Measurements from ENCODE around the gene OSCAR. TPM values are rescaled to one million over a fixed set of nuclear protein-coding genes. Genes with fewer than 3 reads are reported as not detected.
A peak's percentile ranks its signal among the peaks of the same experiment; 100 is the strongest.

OSCAR gene
- total RNA-seq (1 to 10 TPM; 4.4 to 6.0 TPM), polyA plus RNA-seq (1 to 10 TPM in 1 of 2 donors, under 1 TPM in 1; 0.31 to 2.8 TPM)
- long read RNA-seq, donor 1, partial matches to known transcripts: 7 of 14 reads
- long read RNA-seq, donor 1, other reads (novel, unspliced or antisense): 5 of 14 reads
- long read RNA-seq, donor 2, partial matches to known transcripts: 1 of 9 reads
- long read RNA-seq, donor 2, other reads (novel, unspliced or antisense): 8 of 9 reads

- no peaks in the 10 kb centered on the region for H3K36me3 ChIP-seq (ENCODE audit: control insufficient read depth in 1 of 2, insufficient read depth in 2 of 2, low read length in 1 of 2)
- 54% methylated on average over 5 of the region's 5 CpGs for WGBS, 2 donors
- DNase-seq (peak; percentile 57 to 74), ATAC-seq (ENCODE audit: low FRiP score) (no peak)
- peaks cover 0 to 2% of the 10 kb centered on the region in 2 donors for H3K4me1 ChIP-seq (ENCODE audit: control insufficient read depth in 1 of 2, insufficient read depth in 2 of 2, low read length in 2 of 2)
- H3K27ac ChIP-seq (ENCODE audit: low read depth in 1 of 2, low read length in 2 of 2): no peak within 1 kb of the TSS
- H3K9me3 ChIP-seq (ENCODE audit: control insufficient read depth, low read length): no peaks in the 10 kb centered on the region
- no peaks in the 10 kb centered on the region for H3K27me3 ChIP-seq (ENCODE audit: control insufficient read depth in 1 of 2, insufficient read depth in 2 of 2, low read length in 1 of 2)
- H3K4me3 ChIP-seq (ENCODE audit: low read length in 2 of 2): no peak within 1 kb of the TSS
- intact Hi-C loops (cut with DNase I): loop anchor here in 1 of 2 donors (10.0 kb wide), 1 partner anchor 256 kb away; no protein-coding TSS in a partner anchor
These were observed at the start of gene OSCAR for GRCh38 chr19:54100561-54100960. TSS of gene OSCAR (minus strand) at chr19:54100803. CDS start at chr19:54100792, 11 bp downstream.

- no peaks in the 10 kb centered on the region for H3K9me3 ChIP-seq (ENCODE audit: control insufficient read depth, low read length)
- ATAC-seq (ENCODE audit: low FRiP score): no peak
- H3K36me3 ChIP-seq (ENCODE audit: control insufficient read depth in 1 of 2, insufficient read depth in 2 of 2, low read length in 1 of 2): peaks cover 0 to 18% of the 10 kb centered on the region in 2 donors
- H3K27ac ChIP-seq (ENCODE audit: low read depth in 1 of 2, low read length in 2 of 2): no peak overlapping the region
- 84 to 85% methylated on average over 12 of the region's 12 CpGs for WGBS, 2 donors
- H3K4me3 ChIP-seq (ENCODE audit: low read length in 2 of 2): no peak overlapping the region
- H3K27me3 ChIP-seq (ENCODE audit: control insufficient read depth in 1 of 2, insufficient read depth in 2 of 2, low read length in 1 of 2): no peaks in the 10 kb centered on the region
- DNase-seq: no peak
- H3K4me1 ChIP-seq (ENCODE audit: control insufficient read depth in 1 of 2, insufficient read depth in 2 of 2, low read length in 2 of 2): no peaks in the 10 kb centered on the region
- intact Hi-C loops (cut with DNase I): no loop called here
These were observed 48.6 kb upstream of the OSCAR start for GRCh38 chr19:54149021-54149812.

- ATAC-seq (ENCODE audit: low FRiP score): no peak
- H3K27ac ChIP-seq (ENCODE audit: low read depth in 1 of 2, low read length in 2 of 2): no peak overlapping the region
- no peaks in the 10 kb centered on the region for H3K27me3 ChIP-seq (ENCODE audit: control insufficient read depth in 1 of 2, insufficient read depth in 2 of 2, low read length in 1 of 2)
- no peaks in the 10 kb centered on the region for H3K4me1 ChIP-seq (ENCODE audit: control insufficient read depth in 1 of 2, insufficient read depth in 2 of 2, low read length in 2 of 2)
- no peak for DNase-seq
- H3K36me3 ChIP-seq (ENCODE audit: control insufficient read depth in 1 of 2, insufficient read depth in 2 of 2, low read length in 1 of 2): peaks cover 0 to 23% of the 10 kb centered on the region in 2 donors
- no peaks in the 10 kb centered on the region for H3K9me3 ChIP-seq (ENCODE audit: control insufficient read depth, low read length)
- WGBS, 2 donors: 83 to 85% methylated on average over 18 to 19 of the region's 19 CpGs
- intact Hi-C loops (cut with DNase I): no loop called here
- H3K4me3 ChIP-seq (ENCODE audit: low read length in 2 of 2): no peak overlapping the region
These were observed 47.6 kb upstream of the OSCAR start for GRCh38 chr19:54148158-54148557.

- intact Hi-C loops (cut with DNase I): no loop called here
- Histone ChIP-seq H3K36me3 (ENCODE audit: control insufficient read depth in 1 of 2, insufficient read depth in 2 of 2, low read length in 1 of 2) (peaks cover 0 to 25% of the 10 kb centered on the region in 2 donors), H3K27me3 (ENCODE audit: control insufficient read depth in 1 of 2, insufficient read depth in 2 of 2, low read length in 1 of 2) (no peaks in the 10 kb centered on the region), H3K27ac (ENCODE audit: low read depth in 1 of 2, low read length in 2 of 2) (no peak overlapping the region), H3K4me3 (ENCODE audit: low read length in 2 of 2) (no peak overlapping the region), H3K9me3 (ENCODE audit: control insufficient read depth, low read length) (no peaks in the 10 kb centered on the region), H3K4me1 (ENCODE audit: control insufficient read depth in 1 of 2, insufficient read depth in 2 of 2, low read length in 2 of 2) (no peaks in the 10 kb centered on the region)
- DNase-seq (no peak), ATAC-seq (ENCODE audit: low FRiP score) (no peak)
- 80 to 90% methylated on average over 3 of the region's 3 CpGs for WGBS, 2 donors
These were observed 47.1 kb upstream of the OSCAR start for GRCh38 chr19:54147676-54148075.

GRCh38 chr19:54145541-54146158, 45.0 kb upstream of the OSCAR start:
- Histone ChIP-seq H3K9me3 (ENCODE audit: control insufficient read depth, low read length) (no peaks in the 10 kb centered on the region), H3K4me3 (ENCODE audit: low read length in 2 of 2) (no peak overlapping the region), H3K4me1 (ENCODE audit: control insufficient read depth in 1 of 2, insufficient read depth in 2 of 2, low read length in 2 of 2) (no peaks in the 10 kb centered on the region), H3K27ac (ENCODE audit: low read depth in 1 of 2, low read length in 2 of 2) (no peak overlapping the region), H3K36me3 (ENCODE audit: control insufficient read depth in 1 of 2, insufficient read depth in 2 of 2, low read length in 1 of 2) (peaks cover 0 to 20% of the 10 kb centered on the region in 2 donors), H3K27me3 (ENCODE audit: control insufficient read depth in 1 of 2, insufficient read depth in 2 of 2, low read length in 1 of 2) (no peaks in the 10 kb centered on the region)
- 89 to 92% methylated on average over 28 of the region's 28 CpGs for WGBS, 2 donors
- intact Hi-C loops (cut with DNase I): no loop called here
- DNase-seq (no peak), ATAC-seq (ENCODE audit: low FRiP score) (no peak)

- Histone ChIP-seq H3K27ac (ENCODE audit: low read depth in 1 of 2, low read length in 2 of 2) (no peak overlapping the region), H3K36me3 (ENCODE audit: control insufficient read depth in 1 of 2, insufficient read depth in 2 of 2, low read length in 1 of 2) (peaks cover 0 to 18% of the 10 kb centered on the region in 2 donors), H3K4me1 (ENCODE audit: control insufficient read depth in 1 of 2, insufficient read depth in 2 of 2, low read length in 2 of 2) (no peaks in the 10 kb centered on the region), H3K9me3 (ENCODE audit: control insufficient read depth, low read length) (no peaks in the 10 kb centered on the region), H3K4me3 (ENCODE audit: low read length in 2 of 2) (no peak overlapping the region), H3K27me3 (ENCODE audit: control insufficient read depth in 1 of 2, insufficient read depth in 2 of 2, low read length in 1 of 2) (no peaks in the 10 kb centered on the region)
- DNase-seq (no peak), ATAC-seq (ENCODE audit: low FRiP score) (no peak)
- 68 to 81% methylated on average over 7 of the region's 7 CpGs for WGBS, 2 donors
- intact Hi-C loops (cut with DNase I): no loop called here
These were observed 41.7 kb upstream of the OSCAR start for GRCh38 chr19:54142166-54142780.

- Histone ChIP-seq H3K4me3 (ENCODE audit: low read length in 2 of 2) (no peak overlapping the region), H3K36me3 (ENCODE audit: control insufficient read depth in 1 of 2, insufficient read depth in 2 of 2, low read length in 1 of 2) (peaks cover 0 to 18% of the 10 kb centered on the region in 2 donors), H3K4me1 (ENCODE audit: control insufficient read depth in 1 of 2, insufficient read depth in 2 of 2, low read length in 2 of 2) (no peaks in the 10 kb centered on the region), H3K27me3 (ENCODE audit: control insufficient read depth in 1 of 2, insufficient read depth in 2 of 2, low read length in 1 of 2) (no peaks in the 10 kb centered on the region), H3K27ac (ENCODE audit: low read depth in 1 of 2, low read length in 2 of 2) (no peak overlapping the region), H3K9me3 (ENCODE audit: control insufficient read depth, low read length) (no peaks in the 10 kb centered on the region)
- DNase-seq (no peak), ATAC-seq (ENCODE audit: low FRiP score) (no peak)
- WGBS, 2 donors: 84 to 87% methylated on average over 3 of the region's 3 CpGs
- intact Hi-C loops (cut with DNase I): no loop called here
These were observed 40.8 kb upstream of the OSCAR start for GRCh38 chr19:54141356-54141755.

GRCh38 chr19:54138489-54139256, 38.1 kb upstream of the OSCAR start:
- no peak for ATAC-seq (ENCODE audit: low FRiP score)

More at GRCh38 chr19:54138489-54139256, 38.1 kb upstream of the OSCAR start:
- WGBS, 2 donors: 20 to 28% methylated on average over 24 to 31 of the region's 31 CpGs
- H3K9me3 ChIP-seq (ENCODE audit: control insufficient read depth, low read length): no peaks in the 10 kb centered on the region
- no peak overlapping the region for H3K27ac ChIP-seq (ENCODE audit: low read depth in 1 of 2, low read length in 2 of 2)
- intact Hi-C loops (cut with DNase I): no loop called here
- H3K36me3 ChIP-seq (ENCODE audit: control insufficient read depth in 1 of 2, insufficient read depth in 2 of 2, low read length in 1 of 2): peaks cover 0 to 6% of the 10 kb centered on the region in 2 donors
- H3K27me3 ChIP-seq (ENCODE audit: control insufficient read depth in 1 of 2, insufficient read depth in 2 of 2, low read length in 1 of 2): no peaks in the 10 kb centered on the region
- peak overlapping the region; percentile 84 to 87 for H3K4me3 ChIP-seq (ENCODE audit: low read length in 2 of 2)
- no peaks in the 10 kb centered on the region for H3K4me1 ChIP-seq (ENCODE audit: control insufficient read depth in 1 of 2, insufficient read depth in 2 of 2, low read length in 2 of 2)
- DNase-seq: no peak

Measured in aorta (tissue), 5 donors.